GM19468 (cell line): ENCODE data around the gene CDH13.

ENCODE experiments used
- ATAC-seq: cut with Tn5 transposase; IDR thresholded peaks from one replicate; pipeline ENCODE4 v1.9.1; 2021; ENCODE audit warnings: mild to moderate bottlenecking, moderate library complexity, moderate number of reproducible peaks; ENCODE audit not compliant: unreplicated experiment; ENCODE audit errors: extremely low read depth

Gene CDH13

DNA sequence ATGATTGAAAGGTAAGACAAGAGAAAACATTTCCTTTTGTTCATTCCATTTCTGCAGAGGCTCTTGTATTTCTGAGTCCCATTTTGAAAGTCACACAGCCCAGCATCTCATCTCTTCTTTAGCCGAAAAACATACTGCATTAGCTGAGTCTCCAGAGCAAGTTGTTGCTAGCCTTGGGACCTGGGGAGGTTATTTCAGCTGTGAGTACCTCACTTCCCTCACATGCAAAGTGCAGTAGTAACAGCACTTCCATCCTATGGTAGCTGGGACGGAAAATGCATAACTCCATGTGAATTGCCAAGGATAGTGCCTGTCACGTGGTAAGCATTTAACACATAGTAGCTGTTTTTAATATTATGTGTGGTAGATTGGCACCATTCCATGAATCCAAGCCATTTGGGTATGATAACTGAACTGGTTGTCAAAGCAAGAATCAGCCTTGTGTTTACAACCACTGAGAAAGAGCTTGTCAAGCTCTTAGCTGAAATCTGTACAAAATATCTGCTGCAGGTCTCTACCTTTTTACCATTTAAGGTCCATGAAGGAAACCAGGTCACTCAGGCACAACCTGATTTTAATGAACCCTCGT lies 345.7 kb downstream of the CDH13 start:
- no peak for ATAC-seq

DNA sequence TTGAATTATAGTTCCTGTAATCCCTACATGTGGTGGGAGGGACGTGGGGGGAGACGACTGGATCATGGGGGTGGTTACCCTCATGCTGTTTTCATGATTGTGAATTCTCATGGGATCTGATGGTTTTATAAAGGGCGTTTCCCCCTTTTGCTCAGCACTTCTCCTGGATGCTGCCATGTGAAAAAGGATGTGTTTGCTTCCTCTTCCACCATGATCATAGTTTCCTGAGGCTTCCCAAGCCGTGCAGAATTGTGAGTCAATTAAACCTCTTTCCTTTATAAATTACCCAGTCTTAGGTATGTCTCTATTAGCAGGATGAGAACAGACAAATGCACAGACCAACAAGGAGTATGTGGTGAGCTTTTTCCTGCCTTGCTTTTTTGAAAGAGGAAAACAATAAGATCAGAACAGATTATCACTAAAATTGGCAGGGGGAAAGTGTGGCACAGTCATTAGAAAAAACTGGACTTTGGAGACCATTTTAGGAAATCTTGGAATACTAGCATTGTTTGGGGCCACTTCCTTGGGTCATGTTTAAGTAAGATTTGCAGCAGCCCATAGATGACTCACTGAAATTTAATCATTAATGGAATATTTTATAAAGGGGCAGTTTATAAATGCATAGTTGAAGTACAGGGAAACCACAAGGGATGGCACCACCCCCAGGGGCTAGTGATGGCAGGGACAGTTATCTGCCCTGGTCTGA lies 352.8 kb downstream of the CDH13 start:
- no peak for ATAC-seq

DNA sequence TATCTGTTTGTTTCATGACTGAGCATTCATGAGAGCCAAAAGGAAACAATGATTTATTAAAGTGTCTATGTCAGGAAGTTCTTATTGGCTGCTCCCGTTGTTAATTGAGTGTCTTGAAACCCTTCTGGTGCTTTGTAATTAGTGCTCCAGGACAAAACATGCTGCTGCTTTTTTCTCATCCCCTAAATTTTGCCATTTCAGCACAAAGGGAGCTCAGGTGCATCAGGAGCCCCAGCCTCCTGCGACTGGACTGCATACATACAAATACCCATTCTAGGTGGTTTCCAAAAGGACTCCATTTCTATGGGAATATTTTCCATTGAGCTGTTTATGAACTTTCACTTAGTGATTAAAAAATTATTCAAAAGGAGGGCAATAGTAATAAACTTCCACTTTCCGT lies 354.0 kb downstream of the CDH13 start:
- ATAC-seq: no peak

DNA sequence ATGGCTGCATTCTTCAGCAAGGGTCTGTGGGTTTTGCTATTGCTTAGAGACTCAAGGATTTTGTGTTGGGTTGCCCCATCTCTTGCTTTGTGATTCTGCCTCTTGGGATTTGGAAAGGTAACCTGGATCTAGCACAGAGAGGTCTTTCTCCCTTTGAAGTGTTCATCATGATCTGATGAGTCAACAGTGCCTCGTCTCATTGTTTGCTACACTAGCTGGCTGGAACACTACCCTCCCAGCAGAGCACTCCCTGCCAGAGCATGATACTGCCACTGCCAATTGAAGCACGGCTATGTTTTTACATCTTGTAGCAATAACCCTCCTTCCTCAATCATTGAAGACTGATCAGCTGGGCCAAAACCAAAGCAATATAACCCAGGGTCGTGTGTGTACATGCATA lies 361.0 kb downstream of the CDH13 start:
- ATAC-seq: no peak

DNA sequence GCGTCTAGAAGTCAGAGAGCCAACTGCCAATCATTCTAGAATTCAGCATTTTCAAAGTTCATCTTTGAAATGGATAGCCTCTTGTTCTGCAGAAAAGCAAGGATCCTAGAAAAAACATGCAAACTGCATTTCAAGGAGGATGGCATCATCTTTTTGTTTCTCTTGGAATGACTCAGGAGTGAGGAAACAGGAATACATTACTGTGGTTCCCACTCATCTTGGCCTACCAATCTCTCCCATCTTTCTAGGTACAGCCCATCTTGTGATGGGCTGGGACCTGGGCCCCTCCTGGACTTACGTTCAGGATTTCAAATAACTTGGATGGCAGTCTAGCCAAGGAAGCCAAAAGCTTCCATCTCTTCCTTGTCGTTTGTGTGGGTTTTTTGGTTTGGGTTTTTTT lies 363.4 kb downstream of the CDH13 start:
- no peak for ATAC-seq

DNA sequence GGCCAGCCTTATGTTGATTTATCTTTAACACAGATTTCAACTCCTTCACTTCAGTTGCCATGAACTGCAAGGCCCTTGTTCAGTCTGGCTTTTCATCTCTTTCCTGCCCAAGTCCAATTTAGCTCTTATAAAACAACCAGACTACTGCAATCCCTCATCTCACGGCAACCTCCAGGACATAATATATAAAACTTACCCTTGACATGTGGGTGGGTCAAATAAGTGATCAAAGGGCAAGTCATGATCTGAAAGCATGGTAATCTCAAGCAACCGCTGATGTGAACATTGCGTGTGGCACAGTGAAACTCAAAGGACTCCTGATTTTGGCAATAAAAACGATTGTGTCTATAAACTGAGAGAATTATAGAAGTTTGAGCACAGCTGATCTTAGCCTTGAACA lies 364.6 kb downstream of the CDH13 start:
- no peak for ATAC-seq

DNA sequence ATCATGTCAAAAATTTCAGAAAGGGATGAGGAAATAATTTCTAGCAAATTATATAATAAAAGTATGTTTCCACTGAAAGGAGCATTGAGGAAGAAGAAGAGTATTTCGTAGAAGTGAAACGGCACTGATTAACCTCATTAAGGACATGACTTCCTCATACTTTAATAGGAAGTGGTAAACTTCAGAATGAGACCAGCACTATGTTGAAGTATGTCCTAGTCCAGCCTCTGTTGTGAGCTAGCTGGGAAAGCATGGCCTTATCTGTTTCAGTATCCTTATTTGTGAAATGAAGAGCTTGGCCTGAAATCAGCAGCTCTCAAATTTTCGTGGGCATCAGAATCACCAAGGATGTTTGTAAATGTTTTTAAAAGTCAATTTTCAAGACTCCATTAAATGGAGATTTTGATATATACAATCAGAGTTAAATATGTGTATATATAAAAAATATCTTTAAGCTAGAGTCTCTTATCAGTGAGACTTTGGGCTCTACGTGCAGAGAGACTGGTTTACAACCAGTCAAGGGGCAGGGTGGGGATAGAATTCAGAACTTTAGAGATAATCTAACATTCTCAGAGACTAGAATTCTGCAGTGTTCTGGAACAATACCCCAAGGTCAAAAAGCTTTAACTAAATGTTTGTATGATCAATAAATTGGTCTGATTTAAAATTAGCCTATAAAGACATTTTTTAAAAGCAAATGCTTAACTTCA lies 365.4 kb downstream of the CDH13 start:
- ATAC-seq: no peak

DNA sequence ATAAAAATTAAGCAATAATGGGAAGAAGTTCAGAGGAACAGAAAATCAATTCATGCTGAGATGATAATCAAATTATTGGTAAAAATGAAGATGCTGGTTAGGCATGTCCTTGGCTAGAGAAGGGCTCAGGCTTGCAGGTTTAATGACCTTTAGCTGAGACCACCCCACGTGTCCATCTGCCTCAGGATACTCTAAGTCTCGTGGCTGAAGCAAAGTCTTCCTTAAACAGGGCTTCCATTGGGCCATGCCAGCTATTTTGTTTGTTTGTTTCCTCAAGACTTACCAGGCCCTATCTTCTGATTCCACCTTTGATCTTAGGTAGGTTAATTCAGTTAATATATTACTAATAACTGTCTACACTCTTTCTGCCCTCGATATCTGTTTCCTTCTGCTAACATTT lies 366.0 kb downstream of the CDH13 start:
- ATAC-seq: no peak

DNA sequence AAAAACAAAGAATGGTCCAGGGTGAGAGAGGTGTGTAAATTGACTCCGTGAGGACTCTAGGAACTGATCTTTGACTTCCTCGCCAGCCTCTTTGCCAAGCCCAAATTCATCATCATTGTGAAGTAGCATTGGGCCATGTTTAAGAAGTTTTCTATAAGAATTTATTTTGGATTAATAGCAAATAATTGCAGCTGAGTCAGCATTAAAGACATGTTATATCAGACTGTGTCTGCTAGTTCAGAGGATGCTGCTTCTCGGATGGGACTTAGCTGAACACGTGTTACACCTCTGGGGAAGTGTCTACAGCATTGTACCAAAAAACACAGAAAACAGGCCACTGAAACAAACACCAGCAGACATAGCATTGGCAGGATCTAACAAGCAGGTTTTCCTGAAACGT lies 366.6 kb downstream of the CDH13 start:
- no peak for ATAC-seq

DNA sequence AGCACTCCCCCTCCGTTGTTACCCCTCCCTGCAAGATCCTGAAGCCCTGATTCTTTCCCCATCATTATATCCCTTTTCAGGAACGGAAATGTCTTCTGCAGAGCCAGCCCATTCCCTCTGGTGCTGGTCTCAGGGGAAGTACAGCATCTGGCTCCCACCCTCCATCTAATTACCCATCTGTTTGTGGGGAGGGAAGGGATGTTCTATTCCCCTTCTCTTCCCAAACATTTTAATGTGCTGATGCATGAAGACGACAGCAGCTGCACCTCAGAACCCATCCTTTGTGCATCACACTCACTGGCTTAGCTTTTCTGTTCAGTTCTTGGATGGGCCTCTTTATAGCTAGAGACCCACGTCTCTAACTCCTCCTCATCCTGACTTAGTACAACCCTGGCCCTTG lies 367.2 kb downstream of the CDH13 start:
- ATAC-seq: no peak

DNA sequence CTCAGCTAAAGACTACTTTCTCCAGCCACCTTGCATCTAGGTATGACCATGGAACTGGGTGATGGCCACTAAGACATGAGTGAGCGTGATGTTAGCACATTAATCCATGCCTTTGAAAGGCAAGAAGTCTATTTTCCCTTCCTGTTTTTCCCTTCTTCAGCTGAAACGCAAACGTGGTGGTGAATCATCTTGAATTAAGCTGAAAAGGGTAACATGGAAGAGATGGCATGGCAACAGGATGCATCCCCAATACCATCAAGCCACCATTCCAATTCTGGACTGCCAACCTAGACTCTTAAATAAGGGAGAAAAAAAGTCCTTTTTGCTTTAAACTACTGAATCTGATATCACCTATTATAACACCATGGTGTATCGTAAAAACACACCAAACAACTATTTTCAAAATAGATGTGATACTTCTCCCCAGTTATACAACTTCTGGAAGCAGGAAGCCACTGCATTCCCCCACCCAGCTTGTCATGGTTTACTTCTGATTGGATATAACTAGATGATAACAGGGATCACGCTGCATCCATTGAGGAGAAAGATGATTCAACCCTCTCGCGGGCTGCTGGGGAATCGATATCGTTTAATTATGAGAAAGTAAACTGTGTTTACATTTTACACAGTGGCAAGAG lies 368.6 kb downstream of the CDH13 start:
- ATAC-seq: no peak

DNA sequence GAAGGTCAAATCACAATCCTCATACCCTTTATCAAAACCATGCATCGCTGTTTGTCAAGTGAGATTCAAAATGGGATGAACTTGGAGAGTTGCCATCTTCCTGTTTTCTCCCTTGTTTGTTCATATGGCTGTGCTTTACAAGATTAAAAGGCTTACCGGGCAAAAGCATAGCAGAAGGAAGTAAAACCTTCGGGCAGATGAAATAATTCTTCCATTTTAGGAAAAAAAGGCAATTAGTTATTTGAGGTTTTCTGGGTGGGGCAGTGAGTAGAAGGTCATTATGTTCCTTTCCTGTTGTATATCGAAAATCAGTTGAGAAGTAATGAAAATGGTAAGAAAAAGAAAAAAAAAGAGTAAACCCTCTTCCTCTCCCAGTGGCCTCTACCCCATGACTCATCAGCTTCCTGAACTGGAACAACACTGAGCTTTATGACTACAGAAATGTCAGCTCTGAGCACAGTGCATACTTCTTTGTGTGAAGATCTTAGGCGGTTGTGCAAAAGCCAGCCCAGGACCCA lies 369.2 kb downstream of the CDH13 start:
- ATAC-seq: no peak

DNA sequence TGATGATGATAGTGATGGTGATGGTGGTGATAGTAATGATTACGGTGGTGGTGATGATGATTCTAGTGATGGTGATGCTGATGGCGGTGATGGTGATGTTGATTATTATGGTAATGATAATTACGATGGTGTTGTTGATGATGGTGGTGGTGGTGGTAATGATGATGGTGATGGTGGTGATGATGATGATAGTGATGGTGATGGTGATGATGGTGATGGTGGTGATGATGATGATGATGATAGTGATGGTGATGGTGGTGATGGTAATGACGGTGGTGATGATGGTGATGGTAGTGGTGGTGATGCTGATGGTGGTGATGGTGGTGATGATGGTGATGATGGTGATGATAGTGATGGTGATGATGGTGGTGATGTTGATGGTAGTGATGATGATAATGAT lies 370.0 kb downstream of the CDH13 start:
- no peak for ATAC-seq

DNA sequence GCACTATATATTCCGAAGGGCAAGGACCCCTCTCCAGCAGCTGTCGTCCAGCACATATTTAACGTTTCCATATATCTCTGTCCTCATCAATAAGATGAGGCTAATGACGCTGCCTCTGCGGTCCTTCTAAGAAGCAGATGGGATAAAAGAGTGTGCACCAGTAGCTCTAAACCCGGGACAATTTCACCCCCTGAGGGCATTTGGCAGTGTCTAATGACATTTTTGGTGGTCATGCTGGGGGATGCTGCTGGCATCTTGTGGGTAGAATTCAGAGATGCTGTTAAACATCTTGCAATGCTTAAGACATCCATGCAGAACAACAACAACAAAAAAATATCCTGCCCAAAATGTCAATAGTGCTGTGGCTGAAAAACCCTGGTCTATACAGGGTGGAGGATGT lies 372.9 kb downstream of the CDH13 start:
- ATAC-seq: no peak

DNA sequence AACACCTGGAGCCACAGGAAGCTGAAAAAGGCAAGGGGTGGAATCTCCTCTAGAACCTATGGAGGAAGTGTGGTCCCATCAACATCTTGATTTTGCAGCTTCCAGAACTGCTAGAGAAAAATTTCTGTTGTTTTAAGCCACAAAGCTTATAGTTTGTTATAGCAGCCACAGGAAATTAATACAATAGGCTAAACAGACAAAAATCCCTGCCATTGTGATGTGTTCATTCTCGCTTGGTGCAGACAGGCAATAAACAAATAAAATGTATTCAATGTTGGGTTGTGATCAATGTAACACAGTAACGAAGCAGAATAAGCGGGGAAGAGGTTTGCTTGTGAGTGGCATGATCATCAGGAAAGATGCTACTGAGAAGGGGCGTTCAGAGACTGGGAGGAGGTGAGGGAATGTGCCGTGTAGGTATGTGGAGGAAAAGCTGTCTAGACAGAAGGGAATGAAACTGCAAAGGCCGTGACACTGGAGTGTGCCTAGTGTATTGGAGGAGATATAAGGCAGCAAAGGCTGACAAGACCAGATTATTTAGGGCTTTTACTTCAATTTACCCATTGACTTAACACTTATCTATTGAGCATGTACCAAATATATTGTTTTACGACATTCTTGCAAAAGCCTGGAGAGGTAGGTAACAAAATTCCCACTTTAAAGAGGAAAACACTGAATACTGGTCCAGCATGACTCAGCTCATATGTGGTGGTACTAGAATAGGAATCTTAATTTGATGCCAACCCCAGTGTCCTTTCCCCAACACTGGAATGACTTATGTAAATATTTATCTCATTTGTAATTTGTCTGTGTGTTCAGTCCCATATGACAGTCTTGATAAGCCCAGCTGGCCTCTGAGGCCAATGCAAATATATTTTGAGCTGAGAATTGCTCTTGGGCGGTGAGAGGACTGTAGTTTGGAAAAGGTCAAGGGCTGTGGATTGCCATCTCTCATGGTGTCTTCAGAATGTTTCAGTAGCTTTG lies 375.9 kb downstream of the CDH13 start:
- ATAC-seq: no peak

DNA sequence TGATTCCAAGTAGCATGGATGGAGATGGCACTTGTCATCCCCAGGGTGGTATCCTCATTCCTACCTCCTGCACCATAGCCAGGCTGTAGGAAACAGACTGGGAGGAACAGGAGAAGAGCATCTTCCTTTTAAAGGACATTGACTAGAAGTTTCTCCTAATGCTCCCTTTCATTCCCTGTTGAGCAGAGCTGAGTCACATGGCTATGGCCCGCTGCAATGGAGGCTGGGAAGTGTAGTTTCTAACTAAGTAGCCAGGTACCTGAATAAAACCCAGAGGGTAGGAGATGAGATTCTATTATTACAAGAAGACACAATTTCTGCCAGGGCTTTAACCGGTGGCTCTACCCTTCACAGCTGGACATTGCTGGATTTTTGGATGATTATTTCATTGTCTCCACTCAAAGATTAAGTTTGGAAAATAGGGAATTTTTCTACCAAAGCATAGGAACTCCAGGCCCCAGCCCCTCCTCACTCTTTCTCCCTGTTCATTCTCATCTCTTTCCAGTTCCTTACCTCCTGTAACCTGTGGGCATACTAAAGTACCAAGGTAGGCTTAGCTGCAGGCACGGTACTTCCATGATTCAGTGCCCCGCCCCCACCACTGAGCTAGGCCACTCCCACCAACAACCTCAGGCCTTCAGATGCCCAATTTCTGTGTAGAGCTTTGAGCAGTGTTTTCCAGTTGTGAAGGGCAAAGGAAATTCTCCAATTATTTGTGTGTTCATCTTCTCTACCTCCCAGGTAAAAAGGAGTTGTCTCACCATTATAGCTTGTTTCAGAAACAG lies 378.3 kb downstream of the CDH13 start:
- ATAC-seq: no peak

DNA sequence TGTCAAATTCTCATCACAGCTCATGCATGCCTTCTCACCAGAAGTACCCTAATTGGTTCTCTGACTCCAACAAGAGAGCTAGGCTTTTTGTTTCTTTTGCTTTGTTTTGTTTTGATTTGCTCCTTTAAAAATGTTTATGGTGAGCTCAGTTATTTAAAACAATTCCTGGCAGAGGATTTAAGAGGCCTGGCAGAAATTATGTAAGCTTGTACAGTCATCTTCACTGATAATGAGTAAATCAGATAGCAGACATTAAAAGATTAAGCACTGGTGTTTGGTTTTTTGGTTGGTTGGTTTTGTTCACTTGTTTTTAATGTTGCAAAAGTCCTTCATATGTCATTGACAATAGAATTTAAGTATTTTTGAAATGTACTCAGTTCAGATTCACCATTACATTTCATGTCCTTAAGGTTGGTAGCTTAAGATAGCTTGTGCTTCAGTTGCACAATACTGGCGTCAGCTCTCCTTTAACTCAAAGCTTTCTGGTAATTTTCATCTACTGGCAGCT lies 378.9 kb downstream of the CDH13 start:
- ATAC-seq: no peak

DNA sequence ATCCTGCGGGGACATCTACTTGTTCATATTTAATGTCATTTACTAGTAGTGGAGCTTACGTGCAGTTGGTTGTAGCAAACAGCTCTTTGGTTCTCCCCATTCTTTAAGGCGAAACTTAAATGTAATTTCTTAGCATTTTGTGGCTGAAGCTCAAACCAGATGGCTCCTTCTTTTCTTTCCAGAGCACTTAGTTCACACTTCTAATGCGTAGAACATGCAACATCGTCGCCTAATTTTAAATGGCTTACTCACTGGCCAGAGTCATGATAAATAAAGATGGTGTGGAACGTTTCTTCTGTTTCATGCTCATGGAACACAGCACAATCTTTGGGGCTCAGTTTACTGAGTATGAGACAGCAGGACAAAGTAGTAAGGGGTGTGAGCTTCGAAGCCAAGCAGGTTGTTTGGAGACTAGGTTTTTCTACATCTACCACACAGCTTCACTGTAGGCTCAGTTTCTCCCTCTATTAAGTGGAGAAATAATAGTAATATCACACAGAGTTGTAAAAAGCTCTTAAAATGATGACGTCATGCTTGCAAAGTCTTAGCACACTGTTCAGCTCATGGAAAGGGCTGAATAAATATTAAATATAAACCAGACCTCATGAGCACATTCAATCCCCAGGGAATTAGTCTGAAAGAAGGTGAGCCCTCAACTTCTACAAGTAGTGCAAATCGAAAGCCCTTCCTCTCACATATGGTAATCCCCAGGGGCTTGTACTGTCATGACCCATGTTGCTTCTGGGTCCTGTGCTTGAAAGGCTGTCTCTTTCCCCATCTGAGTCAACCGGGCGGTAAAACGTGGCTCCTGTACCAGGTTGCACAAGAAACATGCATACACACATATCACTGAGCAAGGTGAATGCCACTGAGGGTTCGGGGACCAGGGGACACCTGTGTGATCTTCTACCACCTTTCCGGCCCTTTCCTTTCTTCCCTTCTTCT lies 384.3 kb downstream of the CDH13 start:
- no peak for ATAC-seq
